K562 (cell line): ENCODE results near the gene TUBGCP6. TPM values are rescaled to one million over a fixed set of nuclear protein-coding genes. Genes with fewer than 3 reads are reported as not detected.

Experiments used
- ATF4 ChIP-seq: fragments of 450-650 bp; formaldehyde crosslinking; IDR thresholded peaks from 2 replicates; pipeline ENCODE4 v1.4.0; 2022; ENCODE audit warnings: mild to moderate bottlenecking, moderate library complexity
- CBFB ChIP-seq: sonication (generic); formaldehyde crosslinking; IDR thresholded peaks from 2 replicates; pipeline ENCODE4 v1.4.0; 2020; ENCODE audit warnings: mild to moderate bottlenecking, missing genetic modification reagents
- CTCF ChIP-seq, 3 experiments: IDR thresholded peaks in 2 of 3; conservative IDR thresholded peaks in 1 of 3; 2 replicates each; pipeline ENCODE4 v1.5.1; 2011 to 2012; ENCODE audit warnings: low read length in 3 of 3, mild to moderate bottlenecking in 3 of 3, control low read depth in 2 of 3, improper control_type of control experiment in 1 of 3, inconsistent platforms in 1 of 3, low read depth in 1 of 3, mixed read lengths in 1 of 3, moderate library complexity in 1 of 3; ENCODE audit not compliant: insufficient read depth in 2 of 3
- GABPB1 ChIP-seq: sonication (generic); formaldehyde crosslinking; IDR thresholded peaks from 2 replicates; pipeline ENCODE4 v1.8.0; 2022; ENCODE audit warnings: mild to moderate bottlenecking, missing genetic modification reagents
- GABPB2 ChIP-seq: fragments of 250-450 bp; sonication (Bioruptor Pico); conservative IDR thresholded peaks from 2 replicates; pipeline ENCODE4 v1.5.1; 2021; ENCODE audit warnings: mild to moderate bottlenecking
- GTF2B ChIP-seq: IDR thresholded peaks from 2 replicates; pipeline ENCODE4 v1.6.1; 2011; ENCODE audit not compliant: insufficient read length; ENCODE audit errors: extremely low read depth
- HDAC8 ChIP-seq: fragments of 450-650 bp; IDR thresholded peaks from 2 replicates; pipeline ENCODE4 v1.6.1; 2016; ENCODE audit warnings: mild to moderate bottlenecking, missing genetic modification characterization, moderate library complexity, missing compliant biosample characterization
- KDM4B ChIP-seq, 2 experiments: fragments of 450-650 bp in 1 of 2; sonication (generic) in 1 of 2; IDR thresholded peaks; 2 replicates each; pipeline ENCODE4 v1.6.1; 2016 to 2017; ENCODE audit warnings: borderline replicate concordance in 2 of 2, antibody characterized with exemption in 1 of 2, low read depth in 1 of 2, mild to moderate bottlenecking in 1 of 2
- MXD1 ChIP-seq: fragments of 250-450 bp; sonication (Bioruptor Pico); IDR thresholded peaks from 2 replicates; pipeline ENCODE4 v1.8.0; 2021; ENCODE audit warnings: borderline replicate concordance, mild to moderate bottlenecking, moderate library complexity; ENCODE audit not compliant: poor library complexity, severe bottlenecking
- POLR2H ChIP-seq: IDR thresholded peaks from 2 replicates; pipeline ENCODE4 v1.6.1; 2016; ENCODE audit warnings: missing genetic modification characterization, low read depth, mild to moderate bottlenecking, control low read depth, missing compliant biosample characterization, moderate library complexity
- PRPF4 ChIP-seq: fragments of 200-400 bp; formaldehyde crosslinking; IDR thresholded peaks from one replicate; pipeline ENCODE4 v1.6.1; 2017; ENCODE audit warnings: low read length, low read depth, mild to moderate bottlenecking; ENCODE audit not compliant: insufficient read depth, poor library complexity, severe bottlenecking
- RBM22 ChIP-seq: fragments of 200-400 bp; formaldehyde crosslinking; IDR thresholded peaks from 2 replicates; pipeline ENCODE4 v1.6.1; 2018; ENCODE audit warnings: low read length, low read depth; ENCODE audit not compliant: poor library complexity, severe bottlenecking
- RFX5 ChIP-seq: IDR thresholded peaks from 2 replicates; pipeline ENCODE4 v1.6.1; 2011; ENCODE audit warnings: low read depth, mild to moderate bottlenecking, improper control_type of control experiment, low read length
- TFAP4 ChIP-seq: sonication (generic); formaldehyde crosslinking; IDR thresholded peaks from 2 replicates; pipeline ENCODE4 v1.8.0; 2022; ENCODE audit warnings: missing genetic modification reagents, mild to moderate bottlenecking, moderate library complexity, borderline replicate concordance
- THAP12 ChIP-seq: fragments of 250-450 bp; sonication (Bioruptor Pico); IDR thresholded peaks from 2 replicates; pipeline ENCODE4 v1.9.0; 2021; ENCODE audit warnings: mild to moderate bottlenecking, inconsistent platforms
- ZBTB33 ChIP-seq: sonication (generic); formaldehyde crosslinking; IDR thresholded peaks from 2 replicates; pipeline ENCODE4 v1.8.1; 2023; ENCODE audit warnings: mild to moderate bottlenecking, missing genetic modification reagents
- ZNF143 ChIP-seq: sonication (generic); formaldehyde crosslinking; IDR thresholded peaks from 2 replicates; pipeline ENCODE4 v1.9.0; 2022; ENCODE audit warnings: mild to moderate bottlenecking, missing genetic modification reagents
- ZNF707 ChIP-seq: fragments of 250-450 bp; sonication (Bioruptor Pico); conservative IDR thresholded peaks from 2 replicates; pipeline ENCODE4 v1.8.0; 2022; ENCODE audit warnings: inconsistent platforms, mild to moderate bottlenecking, moderate library complexity
- polyA plus RNA-seq, 8 experiments: library from polyadenylated mRNA; depleted of rRNA in 4 of 8; stranded (reverse) in 5 of 8; unstranded in 3 of 8; fragments of >200 nt; fragmentation: Nextera tagmentation in 2 of 8; fragmentation: Illumina TruSeq in 1 of 8; extraction: Ambion mirVana in 2 of 8; extraction: Trizol in 1 of 8; gene quantifications; 2 replicates each; pipeline versions ENCODE4 v1.2.1 to v1.2.3, GENCODE V29; 2011 to 2014; ENCODE audit warnings: inconsistent platforms in 1 of 8, missing spikeins in 1 of 8
- total RNA-seq, 7 experiments: library from RNA; depleted of rRNA in 6 of 7; stranded (reverse); fragments of >200 nt in 6 of 7; fragmentation: Illumina TruSeq in 2 of 7; extraction: Trizol in 2 of 7; gene quantifications; 2 replicates each; pipeline versions ENCODE4 v1.2.1 to v1.2.3, GENCODE V29; 2011 to 2021; ENCODE audit warnings: low replicate concordance in 1 of 7

Gene TUBGCP6
- total and polyA plus RNA-seq, 9 of the 15 experiments (the other 6 are each of a cell fraction or from before 2014, with no cell fraction given), result 0.76 to 33.0 (median 10.1) TPM

- TF ChIP-seq KDM4B (IDR thresholded peaks at IDR 0.05; ENCODE audit: borderline replicate concordance in 2 of 2, low read depth in 1 of 2) (no peak), GABPB1 (no peak), POLR2H (tag) (no peak), PRPF4 (peak; percentile 74), RBM22 (peak; percentile 47), ATF4 (CRISPR knock-in tag) (no peak), ZNF707 (CRISPR knock-in tag) (no peak), ZBTB33 (peak; percentile 82), GABPB2 (CRISPR knock-in tag) (no peak), HDAC8 (tag) (no peak), CTCF (IDR thresholded peaks at IDR 0.05 in 2 of 3, conservative IDR thresholded peaks at IDR 0.05 in 1 of 3; ENCODE audit: insufficient read depth in 2 of 3, low read depth in 1 of 3, low read length in 3 of 3) (peak; percentile 44 to 99 (median 76); a peak in 4 of 6 replicates), TFAP4 (CRISPR knock-in tag) (no peak), MXD1 (CRISPR knock-in tag) (no peak), ZNF143 (CRISPR knock-in tag) (no peak), CBFB (CRISPR knock-in tag) (no peak), THAP12 (no peak), RFX5 (no peak), GTF2B (no peak)
These were observed 31.3 kb upstream of the TUBGCP6 start (continued) for GRCh38 chr22:50276143-50276542.
